Motor neuron (in vitro differentiated cells): ENCODE results near the gene MYH2. TPM values are rescaled to one million over a fixed set of nuclear protein-coding genes. Genes with fewer than 3 reads are reported as not detected.

Experiments
- ATAC-seq, 8 experiments: fragments of 200-7000 bp; cut with Tn5 transposase; replicated peaks in 6 of 8; 2 replicates each; pipeline ENCODE4 v1.8.0; 2021; ENCODE audit warnings: mild to moderate bottlenecking in 8 of 8, moderate library complexity in 8 of 8
- H3K27ac ChIP-seq, 2 donors: fragments of 250-450 bp; sonication (Bioruptor Pico); 2 replicates each; pipeline ENCODE4 v1.9.0; 2021; ENCODE audit warnings: antibody characterized with exemption in 2 of 2, mild to moderate bottlenecking in 2 of 2, moderate library complexity in 1 of 2
- H3K4me1 ChIP-seq, 2 donors: fragments of 250-450 bp; sonication (Bioruptor Pico); replicated peaks in 1 of 2; 2 replicates each; pipeline ENCODE4 v1.6.1; 2021; ENCODE audit warnings: antibody characterized with exemption in 2 of 2, mild to moderate bottlenecking in 2 of 2, moderate library complexity in 1 of 2
- H3K4me3 ChIP-seq, 5 donors: fragments of 250-450 bp; sonication (Bioruptor Pico); 2 replicates each; pipeline ENCODE4 v1.9.0; 2021; ENCODE audit warnings: antibody characterized with exemption in 5 of 5, mild to moderate bottlenecking in 5 of 5, moderate library complexity in 4 of 5
- WGBS, 10 experiments: fragments of 450-650 bp; shearing (Covaris generic); methylation state at CpG; one replicate each; pipeline ENCODE4 v1.0.0; 2022; 5-methylcytosine and 5-hydroxymethylcytosine counted together
- in situ Hi-C, 9 experiments: fragments of 400-800 bp; cut with MboI; loops; one replicate each; pipeline ENCODE4 v1.15.0; 2021; ENCODE audit warnings: low sequenced_read_pairs in 9 of 9, low pct_unique_long_range_greater_than_20kb in 2 of 9; ENCODE audit not compliant: unreplicated experiment in 9 of 9
- total RNA-seq, 8 experiments: library from RNA; unstranded; fragments of 300-600 nt; gene quantifications; 2 replicates each; pipeline versions ENCODE4 v1.2.3 to v1.2.4, GENCODE V29; 2022

Gene MYH2
- under 1 TPM in 4 of 8 experiments, not detected in 4; 0.05 to 0.29 (median 0.09) TPM for total RNA-seq

DNA sequence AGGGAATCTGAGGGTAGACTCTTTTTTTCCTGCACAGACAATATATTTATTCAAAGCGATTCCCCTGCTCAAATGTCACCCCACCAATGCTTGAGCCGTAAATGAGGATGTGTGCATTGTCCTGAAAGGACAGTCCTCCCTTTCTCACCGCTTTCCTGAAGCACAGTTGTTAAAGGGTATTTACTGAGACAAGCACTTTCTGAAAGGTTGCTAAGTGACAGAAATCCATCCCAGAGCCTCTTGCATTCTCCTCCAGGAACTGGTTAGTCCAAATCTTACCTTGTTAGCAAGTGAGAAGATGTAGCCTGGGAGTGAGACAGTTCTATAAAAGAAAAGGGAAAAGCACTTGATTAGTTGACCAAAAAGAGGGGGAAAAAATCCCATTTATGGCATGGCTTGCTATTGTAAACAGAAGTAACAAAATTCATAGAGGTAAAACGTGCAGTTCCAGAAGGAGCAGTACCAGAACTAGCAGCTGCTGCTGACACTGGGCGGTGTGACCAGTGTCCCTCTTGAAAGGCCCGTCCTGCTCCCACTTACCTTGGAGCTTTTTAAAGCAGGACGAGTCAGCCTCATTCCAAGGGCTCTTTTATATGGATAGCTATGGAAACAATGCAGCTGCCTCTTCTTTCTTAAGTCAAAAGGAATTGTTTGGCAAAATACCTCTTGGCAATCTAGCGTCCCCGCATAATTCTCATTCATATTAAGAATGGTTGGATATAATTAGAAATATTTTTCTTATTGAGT lies at the start of gene MYH2:
TSS of gene MYH2 (minus strand) at position 563 of the 747 bp plus-strand sequence. CDS start 1,738 bp downstream, outside the sequence.
- Histone ChIP-seq H3K27ac (no peak within 1 kb of the TSS), H3K4me1 (peaks cover 0 to 5% of the 10 kb centered on the region in 2 donors), H3K4me3 (no peak within 1 kb of the TSS)
- peak in 3 of 8 experiments; percentile 32 to 83 (median 53) for ATAC-seq
- WGBS, 10 experiments = 0 to 43% (median 23%) methylated on average over 1 to 9 of the region's 9 CpGs
- in situ Hi-C loops = no loop called here

DNA sequence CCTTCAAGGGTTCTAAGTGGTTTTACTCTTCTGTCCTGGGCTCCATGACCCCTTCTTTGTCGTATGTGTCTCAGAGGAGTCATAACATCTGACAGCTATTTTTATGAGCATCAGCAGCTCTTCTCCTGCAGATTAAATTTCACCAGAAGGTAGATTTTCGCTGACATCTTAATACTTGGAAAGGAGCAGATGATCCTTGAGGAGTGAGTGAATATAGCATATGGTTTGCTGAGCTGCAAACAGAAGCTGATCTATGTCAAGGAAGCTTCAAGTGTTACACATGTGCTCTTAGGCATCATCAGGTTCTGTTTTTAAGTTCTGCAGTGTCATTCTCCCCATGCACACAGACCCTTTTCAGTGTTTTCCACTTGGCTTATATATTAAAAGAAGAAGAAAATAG lies 49.2 kb upstream of the MYH2 start:
- no peak overlapping the region for H3K27ac ChIP-seq
- H3K4me1 ChIP-seq = peaks cover 3 to 8% of the 10 kb centered on the region in 2 donors
- in situ Hi-C loops = no loop called here
- no peak for ATAC-seq
- H3K4me3 ChIP-seq = no peak overlapping the region
- WGBS, 10 experiments = 0 to 100% (median 33%) methylated on average over 1 to 2 of the region's 2 CpGs; no CpG with 5 or more reads in 2 of the 10 experiments

DNA sequence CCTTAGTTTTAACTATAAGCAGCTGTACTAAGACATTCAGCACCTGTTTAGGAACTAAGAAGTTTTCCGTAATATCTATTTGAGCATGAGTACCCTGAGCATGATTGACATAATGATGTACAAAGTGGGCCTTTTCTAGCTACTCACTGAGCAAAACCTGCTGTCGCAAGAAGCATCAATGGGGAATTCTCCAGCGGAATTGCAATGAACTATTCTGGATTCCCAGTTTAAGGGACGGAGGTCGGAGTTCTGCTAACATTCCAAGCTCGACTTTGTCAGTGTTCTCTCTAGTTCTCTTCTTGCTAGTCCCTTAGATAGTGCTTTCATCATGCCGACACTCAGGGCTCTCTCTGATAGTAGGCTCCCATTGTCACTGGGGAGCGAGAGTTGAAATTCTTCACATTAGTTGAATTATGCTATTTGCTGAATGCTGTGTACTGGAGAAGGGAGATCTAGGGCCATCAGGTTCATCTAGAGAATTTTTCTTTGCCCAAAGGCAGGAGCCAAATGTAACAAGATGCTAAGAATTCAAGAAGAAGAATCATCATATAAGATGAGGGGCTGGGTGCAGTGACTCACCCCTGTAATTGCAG lies 40.2 kb upstream of the MYH2 start:
- in situ Hi-C loops = no loop called here
- no peaks in the 10 kb centered on the region for H3K4me1 ChIP-seq
- ATAC-seq = no peak
- H3K27ac ChIP-seq = no peak overlapping the region
- 22 to 93% (median 80%) methylated on average over 1 to 8 of the region's 8 CpGs; no CpG with 5 or more reads in 1 of the 10 experiments for WGBS, 10 experiments
- no peak overlapping the region for H3K4me3 ChIP-seq

GRCh38 chr17:10585529-10585928 lies 36.1 kb upstream of the MYH2 start:
- WGBS, 10 experiments = 62 to 100% (median 72%) methylated on average over 1 to 8 of the region's 9 CpGs; no CpG with 5 or more reads in 1 of the 10 experiments
- Histone ChIP-seq H3K4me3 (no peak overlapping the region), H3K4me1 (no peaks in the 10 kb centered on the region), H3K27ac (no peak overlapping the region)
- ATAC-seq = no peak
- in situ Hi-C loops = no loop called here

GRCh38 chr17:10583834-10584233 lies 34.4 kb upstream of the MYH2 start:
- in situ Hi-C loops = no loop called here
- ATAC-seq = no peak
- no peak overlapping the region for H3K27ac ChIP-seq
- no peak overlapping the region for H3K4me3 ChIP-seq
- no peaks in the 10 kb centered on the region for H3K4me1 ChIP-seq
- 0 to 72% (median 32%) methylated on average over 2 to 4 of the region's 4 CpGs; no CpG with 5 or more reads in 2 of the 10 experiments for WGBS, 10 experiments

DNA sequence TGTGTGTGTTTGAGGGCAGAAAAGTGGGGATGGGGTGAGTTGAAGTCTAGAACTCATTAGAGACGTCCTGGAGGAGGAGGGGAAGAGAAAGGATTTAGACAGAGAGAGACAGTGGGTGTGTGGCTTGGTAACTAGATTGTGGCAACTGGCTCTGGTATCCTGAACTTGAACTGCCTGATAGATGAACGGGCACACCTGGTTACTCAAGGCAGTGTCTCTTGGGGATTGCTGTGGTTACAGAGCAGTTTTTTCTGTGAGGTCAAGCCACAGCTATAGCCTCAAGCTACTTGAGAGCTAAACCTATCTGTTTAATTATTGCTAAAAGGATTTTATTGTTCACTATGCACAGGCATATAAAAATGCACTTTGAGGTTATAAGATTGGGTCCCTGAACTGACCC lies 29.8 kb upstream of the MYH2 start:
- no peak overlapping the region for H3K4me3 ChIP-seq
- in situ Hi-C loops = no loop called here
- H3K4me1 ChIP-seq = no peaks in the 10 kb centered on the region
- no peak overlapping the region for H3K27ac ChIP-seq
- peak in 1 of 8 experiments; percentile 22 for ATAC-seq
- WGBS, 10 experiments = 6 to 82% (median 40%) methylated on average over 1 to 2 of the region's 2 CpGs; no CpG with 5 or more reads in 1 of the 10 experiments

GRCh38 chr17:10574324-10574723 lies 24.9 kb upstream of the MYH2 start:
- Histone ChIP-seq H3K27ac (no peak overlapping the region), H3K4me3 (no peak overlapping the region), H3K4me1 (no peaks in the 10 kb centered on the region)
- in situ Hi-C loops = no loop called here
- ATAC-seq = no peak
- WGBS, 10 experiments = 25 to 100% (median 85%) methylated on average over 1 to 5 of the region's 5 CpGs; no CpG with 5 or more reads in 1 of the 10 experiments

- ATAC-seq = no peak
- Histone ChIP-seq H3K27ac (no peak overlapping the region), H3K4me1 (no peaks in the 10 kb centered on the region), H3K4me3 (no peak overlapping the region)
- 14 to 83% (median 74%) methylated on average over 1 to 2 of the region's 2 CpGs; no CpG with 5 or more reads in 4 of the 10 experiments for WGBS, 10 experiments
- in situ Hi-C loops = no loop called here
Measured at GRCh38 chr17:10563991-10564660, 14.7 kb upstream of the MYH2 start.

DNA sequence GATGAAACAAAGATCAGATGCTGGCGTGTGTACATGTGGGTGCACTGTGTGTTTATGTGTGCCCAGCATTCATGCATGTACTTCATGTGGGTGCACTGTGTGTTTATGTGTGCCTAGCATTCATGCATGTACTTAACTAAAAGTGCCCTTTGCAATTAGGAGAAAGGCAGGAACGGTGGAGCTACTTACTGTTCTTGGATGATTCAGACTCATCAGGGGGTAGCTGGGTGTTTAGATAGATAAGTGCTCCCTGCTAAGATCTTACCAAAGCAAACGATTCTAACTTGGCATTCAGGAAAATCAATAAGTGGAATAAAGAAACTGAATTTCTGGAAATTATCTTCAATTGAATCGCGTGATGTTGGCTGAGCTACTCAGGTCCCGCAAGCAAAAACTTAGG lies 8.6 kb upstream of the MYH2 start:
- in situ Hi-C loops = no loop called here
- 19 to 88% (median 74%) methylated on average over 1 to 6 of the region's 6 CpGs; no CpG with 5 or more reads in 1 of the 10 experiments for WGBS, 10 experiments
- no peak overlapping the region for H3K4me3 ChIP-seq
- no peaks in the 10 kb centered on the region for H3K4me1 ChIP-seq
- ATAC-seq = no peak
- H3K27ac ChIP-seq = no peak overlapping the region

DNA sequence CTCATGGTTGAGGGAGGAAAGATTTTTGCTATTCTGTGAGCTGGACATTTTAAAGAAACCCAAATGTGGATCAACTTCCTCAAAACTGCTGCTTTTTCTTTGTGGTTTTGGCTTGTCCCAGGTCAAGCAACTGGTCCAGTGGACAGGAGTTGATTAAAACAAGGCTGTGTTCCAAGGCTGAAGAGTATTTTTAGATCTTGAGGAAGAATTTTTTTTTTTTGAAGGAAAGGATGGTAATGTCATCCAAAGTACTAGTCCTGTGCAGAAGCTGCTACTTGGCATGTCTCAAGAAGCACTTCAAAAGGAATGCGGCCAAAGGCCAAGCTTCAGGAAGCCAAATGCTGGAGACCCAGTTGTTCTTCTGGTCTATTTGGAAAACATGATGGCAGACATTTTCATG lies 8.0 kb upstream of the MYH2 start:
- ATAC-seq = no peak
- H3K4me1 ChIP-seq = no peaks in the 10 kb centered on the region
- in situ Hi-C loops = no loop called here
- H3K27ac ChIP-seq = no peak overlapping the region
- no peak overlapping the region for H3K4me3 ChIP-seq
- 0 to 100% (median 67%) methylated on average over 1 of the region's 1 CpG; no CpG with 5 or more reads in 3 of the 10 experiments for WGBS, 10 experiments

GRCh38 chr17:10556301-10557005 lies 7.0 kb upstream of the MYH2 start:
- Histone ChIP-seq H3K4me1 (no peaks in the 10 kb centered on the region), H3K27ac (no peak overlapping the region), H3K4me3 (no peak overlapping the region)
- WGBS, 10 experiments = 0 to 80% (median 45%) methylated on average over 2 to 5 of the region's 5 CpGs; no CpG with 5 or more reads in 2 of the 10 experiments
- ATAC-seq = no peak
- in situ Hi-C loops = no loop called here

DNA sequence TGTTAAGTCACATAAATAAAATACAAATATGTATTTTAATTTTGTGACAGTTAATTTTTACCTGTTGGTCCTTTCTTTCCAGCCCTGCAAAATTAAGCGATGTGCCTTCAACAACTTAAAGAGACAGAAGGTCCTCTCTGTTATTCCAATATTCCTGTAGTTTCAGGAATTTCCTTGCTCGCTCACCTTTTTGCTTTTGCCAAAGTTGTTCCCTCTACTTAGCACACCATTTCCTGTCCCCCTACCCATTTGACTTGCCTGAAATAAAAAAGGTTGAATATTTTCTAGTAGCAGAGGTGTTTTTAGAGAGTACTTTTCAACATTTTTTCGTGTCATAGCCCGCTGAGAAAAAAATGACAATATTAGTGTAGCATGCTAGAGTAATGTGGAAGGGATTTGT lies 556 bp upstream of the MYH2 start:
- H3K27ac ChIP-seq = no peak overlapping the region

DNA sequence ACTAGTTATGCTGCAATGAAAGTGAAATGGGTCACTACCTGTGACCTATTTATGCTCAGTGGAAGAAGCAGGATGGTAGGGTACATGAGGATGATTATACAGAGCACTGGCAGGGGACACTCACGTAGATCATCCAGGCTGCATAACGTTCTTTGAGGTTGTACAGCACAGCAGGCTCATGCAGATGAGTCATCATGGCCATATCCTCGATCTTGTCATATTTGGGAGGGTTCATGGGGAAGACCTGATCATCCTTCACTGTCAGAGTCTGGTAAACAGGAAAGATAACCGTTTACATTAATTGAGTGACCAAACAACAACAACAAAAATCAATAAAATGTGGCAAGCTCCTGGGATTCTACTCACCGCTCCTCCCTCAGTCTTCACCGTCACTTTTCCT lies 2.1 kb downstream of the MYH2 start:
- H3K4me1 ChIP-seq = peaks cover 0 to 5% of the 10 kb centered on the region in 2 donors
- H3K27ac ChIP-seq = no peak overlapping the region
- H3K4me3 ChIP-seq = no peak overlapping the region
- ATAC-seq = peak in 7 of 8 experiments; percentile 22 to 92 (median 75)
- in situ Hi-C loops = no loop called here
- 31 to 88% (median 66%) methylated on average over 2 to 5 of the region's 6 CpGs for WGBS, 10 experiments

More for the DNA sequence above, 556 bp upstream of the MYH2 start:
- WGBS, 10 experiments = 37 to 92% (median 77%) methylated on average over 2 to 4 of the region's 4 CpGs
- in situ Hi-C loops = no loop called here
- Histone ChIP-seq H3K4me1 (peaks cover 0 to 5% of the 10 kb centered on the region in 2 donors), H3K4me3 (no peak overlapping the region)
- ATAC-seq = no peak
